Adrenal gland (tissue), 12 donors: Measurements from ENCODE around the gene POLD2. TPM values are rescaled to one million over a fixed set of nuclear protein-coding genes. Genes with fewer than 3 reads are reported as not detected.
A peak's percentile ranks its signal among the peaks of the same experiment; 100 is the strongest.

Experiments
- DNase-seq, 7 donors: peaks; one replicate each; pipeline ENCODE4 v3.0.0-alpha.2; 2019 to 2020
- H3K27ac ChIP-seq, 5 donors: fragments of 200-600 bp; sonication (generic) in 4 of 5; 1 replicate in 3 of 5; 2 replicates in 2 of 5; pipeline versions ENCODE4 v1.5.1 to v1.8.0; 2016 to 2020; ENCODE audit warnings: mild to moderate bottlenecking in 1 of 5
- H3K27me3 ChIP-seq: fragments of 200-600 bp; 2 replicates; pipeline ENCODE4 v1.8.0; 2021
- H3K36me3 ChIP-seq, 2 donors: fragments of 200-600 bp; replicated peaks in 1 of 2; 1 replicate in 1 of 2; 2 replicates in 1 of 2; pipeline versions ENCODE4 v1.5.1 to v1.8.0; 2018 to 2022
- H3K4me1 ChIP-seq, 2 donors: fragments of 200-600 bp; replicated peaks in 1 of 2; 1 replicate in 1 of 2; 2 replicates in 1 of 2; pipeline versions ENCODE4 v1.5.1 to v1.8.0; 2018 to 2021
- H3K4me3 ChIP-seq, 4 donors: fragments of 200-600 bp; sonication (generic) in 3 of 4; one replicate each; pipeline ENCODE4 v1.5.1; 2016 to 2018
- H3K9me3 ChIP-seq, 3 donors: fragments of 200-600 bp; sonication (generic) in 1 of 3; replicated peaks in 1 of 3; 1 replicate in 2 of 3; 2 replicates in 1 of 3; pipeline versions ENCODE4 v1.5.1 to v1.8.0; 2016 to 2021
- CTCF ChIP-seq, 6 experiments: fragments of 450-650 bp in 4 of 6; fragments of 200-600 bp in 2 of 6; sonication (generic) in 1 of 6; IDR thresholded peaks; 1 replicate in 5 of 6; 2 replicates in 1 of 6; pipeline versions ENCODE4 v1.5.1 to v1.8.0; 2016 to 2021; ENCODE audit warnings: antibody characterized with exemption in 6 of 6, mild to moderate bottlenecking in 2 of 6, moderate library complexity in 1 of 6
- POLR2A ChIP-seq, 2 donors: fragments of 450-650 bp; IDR thresholded peaks; one replicate each; pipeline ENCODE4 v1.6.1; 2017; ENCODE audit warnings: antibody characterized with exemption in 2 of 2, mild to moderate bottlenecking in 2 of 2, moderate library complexity in 1 of 2
- WGBS, 4 donors: extraction: QIAGEN DNeasy Blood & Tissue Kit in 2 of 4; methylation state at CpG; one replicate each; pipeline versions ENCODE4 v1.1.5 to v1.1.7; 2013 to 2017; 5-methylcytosine and 5-hydroxymethylcytosine counted together
- intact Hi-C, 2 donors: fragments of 100-400 bp; cut with DNase I; formaldehyde crosslinking; loops; one replicate each; pipeline versions ENCODE4 v1.14.1 to v1.15.0; 2022 to 2023
- polyA plus RNA-seq, 3 donors: library from polyadenylated mRNA; stranded (reverse); fragments of 200-250 nt in 2 of 3; fragments of 350-450 nt in 1 of 3; fragmentation: Illumina TruSeq in 1 of 3; extraction: RNeasy Lipid Tissue Mini Kit (QIAGEN cat#74804) in 1 of 3; gene quantifications; one replicate each; pipeline ENCODE4 v1.2.3, GENCODE V29; 2013 to 2014
- total RNA-seq, 9 donors: library from RNA; depleted of rRNA in 4 of 9; stranded (reverse); fragments of >200 nt in 4 of 9; fragments of 120-200 nt in 1 of 9; fragmentation: NEBNext Ultra II Directional in 1 of 9; extraction: Animal tissue kit (Norgen Biotek cat#: 25700) in 1 of 9; gene quantifications; one replicate each; pipeline versions ENCODE4 v1.1.0 to v1.2.4, GENCODE V29; 2013 to 2023
- donor health status: healthy with polysubstance abuse.
- donor health status: Bipolar disorder and iron deficiency.
- donor health status: DM: yes; HTN: yes; CAD: no.
- donor health status: DM: no; HTN: no; CAD: no.
- donor health status: DM: no; HTN: no; CAD: no.
- donor health status: DM: yes; HTN: yes; CAD: no.

POLD2 gene
- total and polyA plus RNA-seq, 12 donors, result 47.5 to 127 (median 78.1) TPM

GRCh38 chr7:44072364-44073231 lies 50.8 kb downstream of the POLD2 start:
- peaks cover 5 to 15% of the 10 kb centered on the region in 2 donors for H3K4me1 ChIP-seq
- no peaks in the 10 kb centered on the region for H3K9me3 ChIP-seq
- H3K27me3 ChIP-seq, result no peaks in the 10 kb centered on the region
- peaks cover 0 to 48% of the 10 kb centered on the region in 2 donors for H3K36me3 ChIP-seq
- TF ChIP-seq POLR2A (IDR thresholded peaks at IDR 0.05) (no peak), CTCF (IDR thresholded peaks at IDR 0.05) (peak; percentile 64 to 79 (median 69))
- H3K27ac ChIP-seq, result peak overlapping the region in 3 of 5 donors; percentile 43 to 87 (median 70)
- H3K4me3 ChIP-seq, result no peak overlapping the region
- WGBS, 4 donors, result 22 to 42% (median 38%) methylated on average over 9 to 12 of the region's 12 CpGs
- intact Hi-C loops, result loop anchor here in 1 of 2 donors (10.0 kb wide), 1 partner anchor 122 kb away; no protein-coding TSS in a partner anchor
- peak; percentile 72 to 96 (median 91) for DNase-seq

- WGBS, 4 donors, result 54 to 69% (median 65%) methylated on average over 6 to 9 of the region's 9 CpGs
- DNase-seq, result peak in 1 of 7 donors; percentile 11
- H3K9me3 ChIP-seq, result no peaks in the 10 kb centered on the region
- TF ChIP-seq CTCF (IDR thresholded peaks at IDR 0.05), result no peak
- no peak for TF ChIP-seq POLR2A (IDR thresholded peaks at IDR 0.05)
- no peak overlapping the region for H3K27ac ChIP-seq
- peaks cover 0 to 41% of the 10 kb centered on the region in 2 donors for H3K36me3 ChIP-seq
- intact Hi-C loops, result loop anchor here in 1 of 2 donors (10.0 kb wide), 1 partner anchor 123 kb away; no protein-coding TSS in a partner anchor
- no peaks in the 10 kb centered on the region for H3K27me3 ChIP-seq
- H3K4me1 ChIP-seq, result peaks cover 5 to 15% of the 10 kb centered on the region in 2 donors
- no peak overlapping the region for H3K4me3 ChIP-seq
These were observed 51.5 kb downstream of the POLD2 start for GRCh38 chr7:44071726-44072363.

- Histone ChIP-seq H3K27me3 (no peaks in the 10 kb centered on the region), H3K4me1 (peaks cover 22 to 36% of the 10 kb centered on the region in 2 donors), H3K36me3 (peaks cover 0 to 4% of the 10 kb centered on the region in 2 donors), H3K9me3 (no peaks in the 10 kb centered on the region), H3K4me3 (no peak overlapping the region), H3K27ac (no peak overlapping the region)
- peak in 2 of 7 donors; percentile 37 to 48 for DNase-seq
- TF ChIP-seq CTCF (IDR thresholded peaks at IDR 0.05), result no peak
- TF ChIP-seq POLR2A (IDR thresholded peaks at IDR 0.05), result peak in 1 of 2 donors; percentile 1
- WGBS, 4 donors, result 50 to 60% (median 56%) methylated on average over 7 of the region's 7 CpGs
- intact Hi-C loops, result loop anchor here in 1 of 2 donors (10.0 kb wide), 1 partner anchor 497 kb away; no protein-coding TSS in a partner anchor
These were observed 55.3 kb downstream of the POLD2 start for GRCh38 chr7:44068054-44068453.
